GM12801 (cell line): ENCODE results near the gene PRKCE.

ENCODE experiments used
- TF ChIP-seq, protein P1 (sequence below): IDR thresholded peaks from one replicate; pipeline ENCODE4 v1.5.1; 2011; ENCODE audit warnings: control low read depth; ENCODE audit not compliant: insufficient read length; ENCODE audit errors: extremely low read depth

The PRKCE gene

DNA sequence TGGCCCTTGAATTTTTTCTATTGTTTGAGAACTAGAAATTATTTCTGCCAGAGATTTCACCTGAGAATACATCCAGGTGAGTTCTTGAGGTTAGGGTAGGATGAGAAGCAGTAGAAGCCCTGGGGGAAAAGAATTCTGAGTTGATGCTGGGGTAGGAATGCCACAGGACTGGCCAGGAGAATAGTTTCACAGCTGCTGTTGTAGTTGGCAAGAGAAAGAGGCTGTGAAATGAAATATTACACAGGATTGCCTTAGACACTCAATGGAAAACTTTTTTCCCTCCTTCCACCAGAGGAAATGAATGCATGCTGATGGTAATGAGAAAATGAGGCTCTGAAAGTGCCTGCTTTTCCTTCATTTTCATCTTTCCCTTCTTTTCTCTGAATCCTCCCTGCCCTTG is 54.6 kb downstream of the PRKCE start:
- TF ChIP-seq, protein P1, sequence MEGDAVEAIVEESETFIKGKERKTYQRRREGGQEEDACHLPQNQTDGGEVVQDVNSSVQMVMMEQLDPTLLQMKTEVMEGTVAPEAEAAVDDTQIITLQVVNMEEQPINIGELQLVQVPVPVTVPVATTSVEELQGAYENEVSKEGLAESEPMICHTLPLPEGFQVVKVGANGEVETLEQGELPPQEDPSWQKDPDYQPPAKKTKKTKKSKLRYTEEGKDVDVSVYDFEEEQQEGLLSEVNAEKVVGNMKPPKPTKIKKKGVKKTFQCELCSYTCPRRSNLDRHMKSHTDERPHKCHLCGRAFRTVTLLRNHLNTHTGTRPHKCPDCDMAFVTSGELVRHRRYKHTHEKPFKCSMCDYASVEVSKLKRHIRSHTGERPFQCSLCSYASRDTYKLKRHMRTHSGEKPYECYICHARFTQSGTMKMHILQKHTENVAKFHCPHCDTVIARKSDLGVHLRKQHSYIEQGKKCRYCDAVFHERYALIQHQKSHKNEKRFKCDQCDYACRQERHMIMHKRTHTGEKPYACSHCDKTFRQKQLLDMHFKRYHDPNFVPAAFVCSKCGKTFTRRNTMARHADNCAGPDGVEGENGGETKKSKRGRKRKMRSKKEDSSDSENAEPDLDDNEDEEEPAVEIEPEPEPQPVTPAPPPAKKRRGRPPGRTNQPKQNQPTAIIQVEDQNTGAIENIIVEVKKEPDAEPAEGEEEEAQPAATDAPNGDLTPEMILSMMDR: no peak

DNA sequence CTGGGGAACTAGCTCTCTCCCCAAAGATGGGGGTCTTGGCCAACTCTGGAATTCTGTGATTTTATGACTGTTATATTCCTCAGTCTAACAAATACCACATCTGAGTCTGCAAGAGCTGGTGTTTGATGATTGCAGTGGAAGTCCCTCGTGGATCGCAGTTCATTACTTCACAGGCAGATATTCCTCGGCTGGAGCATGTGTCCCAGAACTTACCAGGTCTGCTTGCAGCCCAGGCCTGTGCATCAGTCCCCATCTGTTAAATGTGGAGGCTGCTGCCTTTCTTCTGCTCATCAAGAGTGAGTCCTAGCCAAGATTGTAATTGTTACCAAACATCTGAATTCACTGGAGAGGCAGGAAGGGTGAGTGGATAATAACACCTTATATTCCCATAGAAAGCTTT is 55.5 kb downstream of the PRKCE start:
- TF ChIP-seq, protein P1: no peak

DNA sequence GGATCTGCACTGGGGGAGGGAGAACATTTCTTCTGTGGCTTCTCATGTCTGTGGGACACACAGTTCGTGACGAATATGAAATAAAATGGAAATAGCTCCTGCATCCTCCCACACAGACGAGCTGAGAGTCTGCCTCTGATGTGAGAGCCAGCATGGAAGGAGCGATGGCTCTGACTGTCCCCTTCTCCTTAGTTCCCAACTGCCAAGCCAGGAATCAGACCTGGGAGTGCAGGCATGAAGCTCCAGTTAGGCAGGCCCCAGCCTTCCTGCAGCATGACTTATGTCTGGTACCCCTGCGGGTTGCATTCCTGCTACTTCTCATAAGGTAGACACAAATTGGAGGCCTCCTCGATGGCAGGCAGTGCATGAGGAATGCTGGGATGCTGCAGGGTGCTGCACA is 56.2 kb downstream of the PRKCE start:
- TF ChIP-seq, protein P1: no peak

DNA sequence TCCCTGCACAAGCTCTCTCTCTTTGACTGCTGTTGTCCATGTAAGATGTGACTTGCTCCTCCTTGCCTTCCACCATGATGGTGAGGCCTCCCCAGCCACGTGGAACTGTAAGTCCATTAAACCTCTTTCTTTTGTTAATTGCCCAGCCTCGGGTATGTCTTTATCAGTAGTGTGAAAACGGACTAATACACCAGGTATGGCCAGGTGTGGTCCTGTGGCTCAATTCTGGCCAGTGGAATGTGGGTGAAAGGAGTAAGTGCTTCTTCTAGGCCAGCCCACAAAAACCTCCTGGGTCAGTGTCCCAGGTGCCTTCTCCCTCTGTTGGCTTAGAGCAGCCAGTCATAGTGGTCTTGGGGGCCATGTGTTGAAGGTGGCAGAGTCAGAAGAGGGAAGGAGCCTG is 57.0 kb downstream of the PRKCE start:
- TF ChIP-seq, protein P1: no peak

DNA sequence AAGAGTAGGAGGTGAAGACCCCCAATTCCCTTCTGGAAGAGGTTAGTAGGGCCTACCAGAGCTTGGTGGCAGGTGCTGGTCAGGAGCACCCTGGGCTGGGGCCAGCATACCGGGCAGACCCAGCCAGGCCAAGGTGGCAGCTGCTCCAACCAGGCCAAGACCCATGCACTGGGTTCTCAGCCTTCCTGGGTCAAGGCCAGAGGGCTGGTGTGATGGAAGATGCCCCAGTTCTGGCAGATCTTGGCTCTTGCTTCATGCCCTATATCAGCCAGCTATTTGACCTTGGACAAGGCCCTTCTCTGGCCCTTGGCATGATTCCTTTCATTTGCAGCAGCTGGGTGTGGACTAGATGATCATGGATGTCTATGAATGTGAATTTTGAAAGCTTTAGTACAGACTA is 57.7 kb downstream of the PRKCE start:
- TF ChIP-seq, protein P1: no peak

DNA sequence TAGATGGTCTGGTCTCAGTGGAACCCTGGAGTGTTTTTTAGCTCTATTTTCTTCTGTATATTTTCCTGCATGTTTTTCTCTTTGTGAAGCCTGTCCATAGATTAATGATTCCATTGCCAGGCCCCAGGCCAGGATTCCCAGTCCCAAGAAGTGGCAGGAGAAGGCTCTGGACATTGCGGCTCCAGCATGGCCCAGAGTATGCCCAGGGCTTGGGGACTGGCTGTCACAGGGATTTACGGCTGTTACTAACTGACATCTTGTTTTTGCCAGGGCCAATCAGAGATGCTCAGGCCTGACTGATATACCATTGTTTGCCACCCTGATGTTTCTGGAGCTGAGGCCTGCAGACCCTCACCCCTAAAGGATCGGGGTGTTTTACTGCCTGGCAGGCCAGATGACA is 59.0 kb downstream of the PRKCE start:
- TF ChIP-seq, protein P1: no peak

DNA sequence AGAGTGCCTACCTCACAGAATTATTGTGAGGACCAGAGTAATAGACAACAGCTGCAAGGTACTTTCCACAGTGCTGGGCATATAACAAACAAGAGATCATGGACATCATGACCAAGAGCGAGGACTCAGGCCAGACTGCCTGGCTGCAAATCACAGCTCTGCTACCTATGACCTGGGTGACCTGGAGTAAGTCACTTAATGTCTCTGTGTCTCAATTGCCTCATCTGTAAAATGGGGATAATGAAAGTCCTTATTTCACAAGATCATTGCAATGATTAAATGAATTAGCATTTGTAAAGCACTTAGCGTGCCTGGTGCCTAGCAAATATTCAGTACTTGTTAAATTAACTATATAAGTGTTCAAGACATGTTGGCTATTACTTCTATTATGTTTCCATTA is 59.7 kb downstream of the PRKCE start:
- TF ChIP-seq, protein P1: no peak

DNA sequence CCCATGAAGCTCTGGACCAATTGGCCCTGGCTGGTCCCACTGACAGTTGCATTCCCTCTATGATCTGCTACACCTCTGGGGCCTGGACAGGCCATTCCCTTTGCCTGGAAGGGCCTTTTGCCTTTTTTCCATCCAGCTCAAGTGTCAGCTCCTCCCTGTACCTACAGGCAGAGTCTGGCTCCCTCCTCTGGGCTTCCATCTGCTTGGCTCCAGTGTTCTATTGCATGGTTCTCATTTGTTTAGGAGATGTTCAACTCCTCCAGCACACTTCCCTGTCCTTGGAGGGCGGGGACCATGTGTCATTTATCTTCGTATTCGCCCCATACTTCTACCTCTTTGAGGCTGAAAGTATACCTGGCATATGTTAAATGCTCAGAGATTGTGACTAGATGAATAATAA is 61.1 kb downstream of the PRKCE start:
- TF ChIP-seq, protein P1: no peak
